Effector memory CD8-positive, alpha-beta T cell (primary cell): ENCODE results near the gene CD274.
A peak's percentile ranks its signal among the peaks of the same experiment; 100 is the strongest.
"Not testable (repeated sequence)": the region's sequence is repeated elsewhere in the genome, so short reads cannot be mapped to it uniquely, and the experiment has no call there.

Experiments
- ATAC-seq: fragments of 150-1000 bp; cut with Tn5 transposase; replicated peaks from 2 replicates; pipeline ENCODE4 v1.10.0; 2021; ENCODE audit warnings: mild to moderate bottlenecking, moderate library complexity
- DNase-seq, 3 experiments: peaks; one replicate each; pipeline ENCODE4 v3.0.0; 2021
- H3K27ac Mint-ChIP-seq, 2 donors: one replicate each; pipeline ENCODE4 v1.8.0; 2022; ENCODE audit warnings: mild to moderate bottlenecking in 2 of 2, mixed read lengths in 2 of 2, moderate library complexity in 2 of 2
- H3K27me3 Mint-ChIP-seq, 2 donors: one replicate each; pipeline ENCODE4 v1.8.0; 2022; ENCODE audit warnings: mixed read lengths in 2 of 2
- H3K36me3 Mint-ChIP-seq: one replicate; pipeline ENCODE4 v1.8.0; 2022; ENCODE audit warnings: mild to moderate bottlenecking, moderate library complexity, mixed read lengths; ENCODE audit not compliant: insufficient read depth
- H3K4me1 Mint-ChIP-seq, 2 donors: one replicate each; pipeline ENCODE4 v1.8.0; 2022; ENCODE audit warnings: low read depth in 2 of 2, mixed read lengths in 2 of 2
- H3K4me3 Mint-ChIP-seq, 2 donors: one replicate each; pipeline ENCODE4 v1.8.0; 2022; ENCODE audit warnings: mild to moderate bottlenecking in 2 of 2, mixed read lengths in 2 of 2, moderate library complexity in 2 of 2
- H3K9me3 Mint-ChIP-seq, 2 donors: one replicate each; pipeline ENCODE4 v1.8.0; 2022; ENCODE audit warnings: mixed read lengths in 2 of 2

Gene CD274

DNA sequence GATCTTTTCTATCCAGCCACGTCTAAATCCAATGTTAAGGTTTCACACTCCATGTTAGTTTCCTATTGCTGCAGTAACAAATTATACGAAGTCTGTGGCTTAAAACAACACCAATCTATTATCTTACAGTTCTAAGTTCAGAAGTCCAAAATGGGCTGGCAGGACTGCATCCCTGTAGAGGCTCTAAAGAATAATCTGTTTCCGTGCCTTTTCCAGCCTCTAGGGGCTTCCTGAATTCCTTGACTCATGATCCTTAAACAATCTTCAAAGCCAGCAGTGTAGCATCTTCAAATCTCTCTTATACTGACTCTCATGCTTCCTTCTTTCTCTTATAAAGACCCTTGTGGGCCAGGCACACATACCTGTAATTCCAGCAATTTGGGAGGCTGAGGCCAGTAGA, 19.4 kb upstream of the CD274 start:
- no peaks in the 10 kb centered on the region for H3K4me1 Mint-ChIP-seq

DNA sequence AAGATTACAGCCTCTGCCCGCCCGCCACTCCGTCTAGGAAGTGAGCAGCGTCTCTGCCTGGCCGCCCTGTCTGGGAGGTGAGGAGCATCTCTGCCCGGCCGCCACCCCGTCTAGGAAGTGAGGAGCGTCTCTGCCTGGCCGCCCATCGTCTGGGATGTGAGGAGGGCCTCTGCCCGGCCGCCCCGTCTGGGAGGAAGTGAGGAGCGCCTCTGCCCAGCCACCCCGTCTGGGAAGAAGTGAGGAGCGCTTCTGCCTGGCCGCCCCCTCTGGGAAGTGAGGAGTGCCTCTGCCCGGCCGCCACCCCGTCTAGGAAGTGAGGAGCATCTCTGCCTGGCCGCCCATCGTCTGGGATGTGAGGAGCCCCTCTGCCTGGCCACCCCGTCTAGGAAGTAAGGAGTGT, 17.5 kb upstream of the CD274 start:
- not testable (repeated sequence) for DNase-seq, H3K4me3 Mint-ChIP-seq, H3K27me3 Mint-ChIP-seq, ATAC-seq, H3K9me3 Mint-ChIP-seq
- Mint-ChIP-seq H3K4me1 (peaks cover 13 to 14% of the 10 kb centered on the region in 2 donors), H3K36me3 (peaks cover 32% of the 10 kb centered on the region), H3K27ac (peak overlapping the region in 1 of 2 donors; percentile 82)

More for the DNA sequence above, 19.4 kb upstream of the CD274 start:
- no peaks in the 10 kb centered on the region for H3K27me3 Mint-ChIP-seq
- H3K36me3 Mint-ChIP-seq = peaks cover 25% of the 10 kb centered on the region
- H3K9me3 Mint-ChIP-seq = no peaks in the 10 kb centered on the region
- H3K27ac Mint-ChIP-seq = peak overlapping the region in 1 of 2 donors; percentile 15
- H3K4me3 Mint-ChIP-seq = no peak overlapping the region
- no peak for ATAC-seq
- no peak for DNase-seq

DNA sequence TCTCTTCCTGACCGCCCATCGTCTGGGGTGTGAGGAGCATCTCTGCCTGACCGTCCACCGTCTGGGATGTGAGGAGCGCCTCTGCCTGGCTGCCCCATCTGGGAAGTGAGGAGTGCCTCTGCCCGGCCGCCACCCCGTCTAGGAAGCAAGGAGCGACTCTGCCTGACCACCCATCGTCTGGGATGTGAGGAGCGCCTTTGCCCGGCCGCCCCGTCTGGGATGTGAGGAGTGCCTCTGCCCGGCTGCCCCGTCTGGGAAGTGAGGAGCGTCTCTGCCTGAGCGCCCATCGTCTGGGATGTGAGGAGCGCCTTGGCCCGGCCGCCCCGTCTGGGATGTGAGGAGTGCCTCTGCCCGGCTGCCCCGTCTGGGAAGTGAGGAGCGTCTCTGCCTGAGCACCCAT, 17.0 kb upstream of the CD274 start:
- DNase-seq, H3K27ac Mint-ChIP-seq, ATAC-seq, H3K27me3 Mint-ChIP-seq, H3K4me3 Mint-ChIP-seq, H3K9me3 Mint-ChIP-seq: not testable (repeated sequence)
- Mint-ChIP-seq H3K4me1 (peaks cover 17 to 18% of the 10 kb centered on the region in 2 donors), H3K36me3 (peaks cover 34% of the 10 kb centered on the region)

DNA sequence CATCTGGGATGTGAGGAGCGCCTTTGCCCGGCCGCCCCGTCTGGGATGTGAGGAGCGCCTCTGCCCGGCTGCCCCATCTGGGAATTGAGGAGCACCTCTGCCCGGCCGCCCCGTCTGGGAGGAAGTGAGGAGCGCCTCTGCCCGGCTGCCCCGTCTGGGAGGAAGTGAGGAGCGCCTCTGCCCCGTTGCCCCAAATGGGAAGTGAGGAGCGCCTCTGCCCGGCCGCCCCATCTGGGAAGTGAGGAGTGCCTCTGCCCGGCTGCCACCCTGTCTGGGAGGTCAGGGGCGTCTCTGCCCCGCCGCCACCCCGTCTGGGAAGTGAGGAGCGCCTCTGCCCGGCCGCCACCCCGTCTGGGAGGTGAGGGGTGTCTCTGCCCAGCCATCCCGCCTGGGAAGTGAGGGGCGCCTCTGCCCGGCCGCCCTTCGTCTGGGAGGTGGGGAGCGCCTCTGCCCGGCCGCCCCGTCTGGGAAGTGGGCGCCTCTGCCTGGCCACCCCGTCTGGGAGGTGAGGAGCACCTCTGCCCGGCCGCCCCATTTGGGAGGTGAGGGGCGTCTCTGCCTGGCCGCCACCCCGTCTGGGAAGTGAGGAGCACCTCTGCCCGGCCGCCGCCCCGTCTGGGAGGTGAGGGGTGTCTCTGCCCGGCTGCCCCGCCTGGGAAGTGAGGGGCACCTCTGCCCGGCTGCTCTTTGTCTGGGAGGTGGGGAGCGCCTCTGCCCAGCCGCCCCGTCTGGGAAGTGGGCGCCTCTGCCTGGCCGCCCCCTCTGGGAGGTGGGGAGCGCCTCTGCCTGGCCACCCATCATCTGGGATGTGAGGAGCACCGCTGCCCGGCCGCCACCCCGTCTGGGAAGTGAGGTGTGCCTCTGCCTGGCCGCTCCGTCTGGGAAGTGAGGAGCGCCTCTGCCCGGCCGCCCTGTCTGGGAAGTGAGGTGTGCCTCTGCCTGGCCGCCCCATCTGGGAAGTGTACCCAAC, 16.2 kb upstream of the CD274 start:
- DNase-seq, H3K27me3 Mint-ChIP-seq, ATAC-seq, H3K9me3 Mint-ChIP-seq, H3K27ac Mint-ChIP-seq, H3K4me3 Mint-ChIP-seq: not testable (repeated sequence)
- peaks cover 23 to 25% of the 10 kb centered on the region in 2 donors for H3K4me1 Mint-ChIP-seq
- H3K36me3 Mint-ChIP-seq = peaks cover 36% of the 10 kb centered on the region

DNA sequence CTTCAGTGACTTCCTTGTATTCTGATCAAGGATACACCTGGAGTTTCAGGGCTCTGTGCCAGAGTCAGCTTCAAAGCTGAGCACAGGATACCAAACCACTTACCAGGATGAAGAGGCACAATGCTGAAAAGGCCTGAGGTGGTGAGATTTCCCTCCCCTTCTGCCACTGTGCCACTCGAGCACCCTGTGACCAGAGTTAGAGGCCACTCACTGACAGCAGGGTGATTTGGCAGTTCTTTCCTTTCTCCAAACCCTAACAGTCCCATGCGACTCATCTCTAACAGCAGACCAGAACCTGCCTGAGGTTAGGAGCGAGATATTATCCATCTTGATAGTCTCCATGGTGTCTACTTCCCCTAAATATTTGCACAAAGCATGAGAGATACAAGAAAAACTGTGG, 14.4 kb upstream of the CD274 start:
- H3K27ac Mint-ChIP-seq = no peak overlapping the region
- peaks cover 23 to 25% of the 10 kb centered on the region in 2 donors for H3K4me1 Mint-ChIP-seq
- no peak for DNase-seq
- H3K27me3 Mint-ChIP-seq = no peaks in the 10 kb centered on the region
- no peak for ATAC-seq
- peak overlapping the region in 1 of 2 donors; percentile 86 for H3K4me3 Mint-ChIP-seq
- H3K36me3 Mint-ChIP-seq = peaks cover 34% of the 10 kb centered on the region
- H3K9me3 Mint-ChIP-seq = no peaks in the 10 kb centered on the region

DNA sequence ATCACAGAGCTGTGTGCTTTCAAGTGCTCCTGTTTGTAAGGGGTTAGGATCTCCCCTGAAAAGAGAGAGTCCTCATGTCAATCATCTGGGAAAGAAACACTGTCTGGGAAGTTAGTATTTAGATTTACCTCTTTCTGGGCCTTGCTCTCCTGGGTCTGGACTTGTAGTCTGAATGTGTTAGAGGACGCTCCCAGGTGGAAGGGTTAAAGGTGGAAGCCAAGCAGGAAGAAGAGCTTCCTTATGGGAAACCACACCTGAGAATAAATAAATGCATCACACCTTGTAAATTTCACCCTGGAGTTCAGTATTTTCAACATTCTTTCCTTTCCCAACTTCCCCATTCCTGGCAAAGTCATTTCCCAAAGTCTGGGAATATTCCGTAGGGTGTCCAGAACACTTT, 13.9 kb upstream of the CD274 start:
- DNase-seq (no peak), ATAC-seq (no peak)
- H3K4me1 Mint-ChIP-seq = peaks cover 23 to 25% of the 10 kb centered on the region in 2 donors
- peaks cover 29% of the 10 kb centered on the region for H3K36me3 Mint-ChIP-seq
- H3K9me3 Mint-ChIP-seq = no peaks in the 10 kb centered on the region
- H3K4me3 Mint-ChIP-seq = peak overlapping the region; percentile 86 to 93
- H3K27ac Mint-ChIP-seq = peak overlapping the region in 1 of 2 donors; percentile 98
- no peaks in the 10 kb centered on the region for H3K27me3 Mint-ChIP-seq

DNA sequence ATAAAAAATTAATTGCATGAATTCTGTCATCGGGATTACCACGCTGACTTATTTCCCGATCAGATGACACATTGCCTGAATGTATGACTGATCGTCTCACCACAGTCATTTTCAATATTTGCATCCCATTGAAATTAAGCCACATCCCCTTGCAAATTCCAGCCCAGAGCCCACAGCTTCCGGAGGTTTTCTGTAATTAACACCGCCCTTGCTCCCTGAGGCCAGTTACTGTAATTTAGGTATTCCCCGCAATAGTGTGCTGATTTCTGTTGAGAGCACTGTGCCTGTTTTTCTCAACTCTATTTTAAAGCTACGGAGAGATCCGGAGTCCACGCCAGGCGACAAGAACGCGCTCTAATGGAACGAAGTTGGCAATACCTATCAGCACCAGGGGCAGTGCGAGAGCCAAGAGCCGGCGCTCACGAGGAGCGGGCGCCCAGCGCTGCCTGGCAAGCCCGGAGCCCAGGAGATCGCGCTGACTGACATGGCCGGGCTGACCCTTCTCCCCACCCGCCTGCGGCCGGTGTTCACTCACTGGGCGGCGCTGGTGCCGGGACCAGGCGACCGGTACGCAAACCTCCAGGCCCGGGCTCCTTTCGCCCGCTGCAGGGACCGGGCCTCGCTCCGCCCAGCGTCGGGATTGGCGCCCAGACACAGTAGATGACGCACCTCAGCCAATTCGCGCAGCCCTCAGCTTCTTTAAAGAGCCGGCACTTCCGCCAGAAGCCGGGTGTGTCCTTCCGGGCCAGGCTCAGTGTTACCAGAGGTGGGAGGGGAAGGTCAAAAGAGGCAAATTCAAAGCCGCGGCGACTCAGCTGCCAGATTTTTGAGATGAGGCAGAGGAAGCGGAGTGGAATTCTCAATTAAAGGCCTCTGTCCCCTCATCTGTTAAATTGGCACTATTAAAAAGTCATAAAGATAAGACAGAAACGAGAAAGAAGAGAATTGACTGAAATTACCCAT, 12.8 kb upstream of the CD274 start, which contains the start of gene PLGRKT:
Gene PLGRKT, minus strand, starts transcription at position 672 of the 963 bp plus-strand sequence. CDS start 5,948 bp downstream, outside the sequence.
- peak within 1 kb of the TSS; percentile 86 to 93 for H3K4me3 Mint-ChIP-seq
- ATAC-seq (peak; percentile 90), DNase-seq (peak; percentile 84 to 88 (median 86))
- H3K27me3 Mint-ChIP-seq = no peaks in the 10 kb centered on the region
- no peaks in the 10 kb centered on the region for H3K9me3 Mint-ChIP-seq
- peaks cover 28% of the 10 kb centered on the region for H3K36me3 Mint-ChIP-seq
- H3K4me1 Mint-ChIP-seq = peaks cover 23 to 25% of the 10 kb centered on the region in 2 donors
- peak within 1 kb of the TSS; percentile 98 to 99 for H3K27ac Mint-ChIP-seq

DNA sequence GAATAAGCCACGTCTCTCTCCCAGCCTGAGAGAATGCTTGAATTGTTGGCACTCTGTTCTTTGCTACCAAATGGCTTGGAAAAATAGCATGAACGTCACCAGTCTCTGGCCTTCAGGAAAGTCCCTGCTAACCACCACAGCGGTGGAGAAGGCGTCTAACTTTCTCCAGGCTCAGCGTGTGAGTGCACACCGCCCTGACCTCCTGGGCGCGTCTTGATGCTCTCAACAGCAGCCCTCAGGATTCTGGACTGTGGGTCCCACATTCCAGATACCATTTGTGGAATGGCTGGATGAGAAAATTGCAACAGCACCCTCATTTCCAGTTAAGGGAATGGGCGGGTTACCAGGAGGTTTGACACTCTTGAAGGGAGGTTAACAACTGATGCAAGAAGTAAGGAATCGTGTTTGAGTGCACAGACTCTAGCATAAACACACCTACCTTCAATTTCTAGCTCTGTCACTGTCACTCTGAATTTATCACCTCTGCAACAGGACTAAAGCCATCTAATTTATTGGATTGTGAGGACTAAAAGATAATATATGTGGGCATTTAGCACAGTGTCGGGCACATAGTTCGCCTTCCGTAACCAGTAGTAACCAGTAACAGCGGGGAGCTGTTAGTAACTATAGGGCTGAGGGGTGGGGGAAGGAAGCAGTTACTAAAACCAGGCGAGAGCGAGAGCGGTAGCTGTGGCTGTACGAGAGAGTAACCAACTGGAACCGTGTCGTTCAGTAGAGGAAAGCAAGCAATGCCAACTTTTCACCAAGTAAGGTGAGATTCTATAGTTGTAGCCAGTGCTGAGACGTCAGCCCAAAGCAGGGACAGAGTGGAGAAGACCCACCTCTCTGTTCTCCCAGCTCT, 11.8 kb upstream of the CD274 start:
- peak overlapping the region; percentile 86 to 93 for H3K4me3 Mint-ChIP-seq
- DNase-seq = peak; percentile 47 to 53 (median 53)
- H3K36me3 Mint-ChIP-seq = peaks cover 25% of the 10 kb centered on the region
- H3K4me1 Mint-ChIP-seq = peaks cover 23 to 27% of the 10 kb centered on the region in 2 donors
- peak; percentile 61 for ATAC-seq
- no peaks in the 10 kb centered on the region for H3K27me3 Mint-ChIP-seq
- H3K9me3 Mint-ChIP-seq = no peaks in the 10 kb centered on the region
- peak overlapping the region; percentile 98 to 99 for H3K27ac Mint-ChIP-seq

DNA sequence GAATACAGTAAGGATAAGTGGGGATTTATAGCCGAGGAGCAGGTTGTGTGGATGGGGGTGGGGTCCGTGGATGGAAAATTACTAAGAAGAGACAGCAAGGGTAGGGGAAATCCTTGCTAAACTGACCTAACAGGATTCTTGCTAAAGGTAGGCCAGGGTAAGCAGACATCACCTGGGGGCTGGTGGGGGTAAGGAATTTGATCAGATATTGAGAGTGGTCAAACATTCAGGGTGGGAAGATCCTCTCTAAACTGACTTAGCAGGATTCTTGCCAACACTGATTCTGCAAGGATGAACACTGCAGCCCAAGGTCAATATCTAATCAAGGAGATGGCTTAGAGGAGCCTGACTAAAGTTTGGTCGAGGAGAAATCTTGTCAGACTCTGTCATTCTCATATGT, 9.9 kb upstream of the CD274 start:
- Mint-ChIP-seq H3K27me3 (no peaks in the 10 kb centered on the region), H3K9me3 (no peaks in the 10 kb centered on the region), H3K36me3 (peaks cover 19% of the 10 kb centered on the region), H3K4me1 (peaks cover 23 to 27% of the 10 kb centered on the region in 2 donors), H3K27ac (no peak overlapping the region), H3K4me3 (no peak overlapping the region)
- no peak for DNase-seq
- ATAC-seq = no peak

DNA sequence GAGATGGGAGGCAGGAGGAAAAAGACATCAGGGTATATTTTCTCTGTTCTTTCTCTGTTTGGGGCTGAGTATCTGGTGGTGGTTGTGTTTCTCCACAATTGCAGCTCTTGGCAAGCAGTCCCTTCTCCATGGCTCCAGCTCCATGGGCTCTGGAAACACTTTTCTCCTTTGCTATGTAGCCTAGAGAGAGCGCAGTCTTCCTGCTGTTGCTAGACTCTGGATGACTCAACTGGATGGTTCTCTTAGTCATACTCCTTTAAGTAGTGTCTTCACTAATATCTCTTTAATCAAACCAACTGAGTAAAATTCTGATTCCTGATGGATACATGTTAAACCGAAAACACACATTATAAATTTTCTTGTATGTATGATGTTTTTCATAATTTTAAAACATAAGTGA, 9.3 kb upstream of the CD274 start:
- Mint-ChIP-seq H3K27ac (no peak overlapping the region), H3K4me3 (no peak overlapping the region), H3K9me3 (no peaks in the 10 kb centered on the region), H3K4me1 (peaks cover 23 to 27% of the 10 kb centered on the region in 2 donors), H3K36me3 (peaks cover 17% of the 10 kb centered on the region), H3K27me3 (no peaks in the 10 kb centered on the region)
- DNase-seq (no peak), ATAC-seq (no peak)

DNA sequence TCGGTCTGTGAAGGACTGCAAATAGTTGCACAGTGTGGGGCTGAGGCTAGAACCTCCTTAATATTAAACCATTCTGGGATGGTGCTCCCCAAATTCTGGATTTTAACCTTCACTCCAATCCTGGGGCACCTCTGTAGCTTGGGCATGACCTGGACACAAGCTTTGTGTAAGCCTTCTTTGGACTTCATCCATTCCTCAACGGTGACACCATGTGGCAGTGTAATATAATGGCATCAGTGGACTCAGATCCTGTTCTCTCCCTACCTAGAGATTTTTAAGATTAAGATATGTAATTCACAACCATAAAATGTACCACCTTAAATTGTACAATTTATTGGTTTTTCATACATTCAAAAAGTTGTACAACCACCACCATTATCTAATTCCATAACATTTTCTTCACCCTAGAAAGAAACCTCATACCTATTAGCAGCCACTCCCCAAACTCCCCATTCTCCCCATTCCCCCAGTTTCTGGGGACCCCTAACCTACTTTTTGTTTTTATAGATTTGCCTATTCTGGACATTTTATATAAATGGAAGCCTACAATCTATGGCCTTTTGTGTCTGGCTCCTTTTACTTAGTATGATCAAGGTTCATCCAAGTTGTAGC, 7.8 kb upstream of the CD274 start:
- no peak overlapping the region for H3K27ac Mint-ChIP-seq
- peaks cover 21 to 26% of the 10 kb centered on the region in 2 donors for H3K4me1 Mint-ChIP-seq
- no peak for ATAC-seq
- no peak for DNase-seq
- no peak overlapping the region for H3K4me3 Mint-ChIP-seq
- peaks cover 14% of the 10 kb centered on the region for H3K36me3 Mint-ChIP-seq
- H3K9me3 Mint-ChIP-seq = no peaks in the 10 kb centered on the region
- H3K27me3 Mint-ChIP-seq = no peaks in the 10 kb centered on the region

DNA sequence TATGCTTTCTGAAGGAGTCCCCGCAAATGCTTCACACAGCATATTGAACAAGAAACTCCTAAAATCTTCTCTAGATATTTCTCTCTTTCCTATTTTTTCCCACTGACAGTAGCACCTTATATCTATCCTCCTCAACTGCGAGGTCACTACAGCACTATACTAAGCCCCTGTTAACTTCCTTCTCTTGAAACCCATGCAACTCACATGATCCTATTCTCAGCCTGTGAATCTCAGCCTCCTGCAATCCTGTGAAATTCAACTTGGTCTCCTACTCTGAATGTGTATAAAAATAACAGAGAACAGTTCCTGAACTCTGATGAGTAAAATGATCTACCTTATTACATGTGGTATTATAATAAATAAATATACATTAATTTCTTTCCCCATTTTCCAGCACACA, 6.5 kb upstream of the CD274 start:
- no peaks in the 10 kb centered on the region for H3K9me3 Mint-ChIP-seq
- DNase-seq (no peak), ATAC-seq (no peak)
- peaks cover 10 to 14% of the 10 kb centered on the region in 2 donors for H3K4me1 Mint-ChIP-seq
- peaks cover 2% of the 10 kb centered on the region for H3K36me3 Mint-ChIP-seq
- no peak overlapping the region for H3K27ac Mint-ChIP-seq
- no peaks in the 10 kb centered on the region for H3K27me3 Mint-ChIP-seq
- H3K4me3 Mint-ChIP-seq = no peak overlapping the region
